AG08395 (cell line): ENCODE measurements around the gene PLEKHA8.
A peak's percentile ranks its signal among the peaks of the same experiment; 100 is the strongest.

Experiments used
- DNase-seq: peaks from one replicate; pipeline ENCODE4 v3.0.0; 2012; ENCODE audit warnings: mixed read lengths, low spot score

The PLEKHA8 gene

GRCh38 chr7:30169579-30169978 is 141.4 kb downstream of the PLEKHA8 start:
- DNase-seq: peak; percentile 37

GRCh38 chr7:30170476-30171205 is 142.4 kb downstream of the PLEKHA8 start:
- no peak for DNase-seq

- DNase-seq: peak; percentile 42
Measured at GRCh38 chr7:30171766-30172447, 143.7 kb downstream of the PLEKHA8 start.

GRCh38 chr7:30172451-30172850 is 144.2 kb downstream of the PLEKHA8 start:
- no peak for DNase-seq

GRCh38 chr7:30173058-30173897 is 145.1 kb downstream of the PLEKHA8 start:
- peak; percentile 92 for DNase-seq

- no peak for DNase-seq
Measured at GRCh38 chr7:30175180-30175579, 147.0 kb downstream of the PLEKHA8 start.

GRCh38 chr7:30175636-30176147 is 147.5 kb downstream of the PLEKHA8 start:
- no peak for DNase-seq

- no peak for DNase-seq
Measured at GRCh38 chr7:30176463-30177109, 148.4 kb downstream of the PLEKHA8 start.

GRCh38 chr7:30177186-30177585 is 149.0 kb downstream of the PLEKHA8 start:
- no peak for DNase-seq

GRCh38 chr7:30177965-30178364 is 149.8 kb downstream of the PLEKHA8 start:
- no peak for DNase-seq

- DNase-seq: no peak
Measured at GRCh38 chr7:30178748-30179436, 150.7 kb downstream of the PLEKHA8 start.
